GM18499 (cell line): ENCODE measurements around the gene SCG5.
"Not testable (repeated sequence)": the region's sequence is repeated elsewhere in the genome, so short reads cannot be mapped to it uniquely, and the experiment has no call there.

Experiments used
- ATAC-seq: cut with Tn5 transposase; IDR thresholded peaks from one replicate; pipeline ENCODE4 v1.9.1; 2021; ENCODE audit warnings: moderate number of reproducible peaks; ENCODE audit not compliant: insufficient read depth, unreplicated experiment

The SCG5 gene

DNA sequence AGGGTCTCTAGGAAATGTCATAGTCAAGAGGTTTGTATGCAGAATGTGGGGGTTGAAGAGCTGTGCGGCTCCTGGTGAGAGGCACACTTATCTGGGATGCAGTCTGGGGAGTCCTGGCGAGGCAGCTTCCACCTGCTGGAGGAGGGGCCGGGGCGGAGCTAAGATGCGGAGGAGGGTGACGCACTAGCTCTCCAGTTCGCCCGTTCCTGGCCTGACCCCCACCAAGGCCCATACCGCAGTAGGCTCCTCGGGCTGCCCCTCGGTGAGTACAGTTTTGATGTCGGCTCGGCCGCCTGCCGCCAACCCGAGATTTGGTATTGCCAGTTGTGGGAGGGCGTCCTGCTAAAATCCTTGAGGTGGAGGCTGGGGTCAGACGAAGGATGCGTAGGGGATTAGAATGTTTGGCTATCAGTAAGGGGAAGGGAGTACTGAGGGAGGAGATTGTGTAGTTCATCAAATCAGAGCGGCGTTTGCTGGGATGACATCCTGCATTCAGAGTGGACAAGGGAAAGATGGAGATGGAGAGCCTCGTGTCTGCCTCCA is at the start of gene SCG5:
SCG5 (plus strand) TSS at position 194 of the 543 bp plus-strand sequence. CDS start 1,883 bp downstream, outside the sequence.
- ATAC-seq = no peak

DNA sequence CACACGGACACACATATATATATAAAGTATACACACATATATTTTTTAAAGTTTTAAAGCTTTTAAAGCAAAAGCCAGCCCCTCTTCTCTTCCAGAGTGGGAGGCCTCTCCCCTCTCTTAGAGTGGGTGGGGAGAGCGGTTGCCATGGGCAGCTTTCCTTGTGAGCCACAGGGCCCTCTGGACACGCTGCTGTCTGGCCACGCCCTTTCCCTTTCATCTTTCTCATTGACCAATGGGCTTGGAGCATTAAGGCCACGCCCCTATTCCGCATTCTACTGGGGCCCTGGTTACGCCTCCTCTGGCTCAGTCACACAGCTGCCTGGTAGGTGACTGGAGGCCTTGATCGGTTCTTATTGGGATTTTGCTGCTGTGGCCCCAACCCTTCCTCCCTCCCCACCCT is 48.4 kb upstream of the SCG5 start, which contains the start of gene GOLGA8N:
GOLGA8N (plus strand) TSS at position 306 of the 400 bp plus-strand sequence.
- ATAC-seq = not testable (repeated sequence)

- not testable (repeated sequence) for ATAC-seq
These were observed 32.0 kb upstream of the SCG5 start for GRCh38 chr15:32609518-32609917.

DNA sequence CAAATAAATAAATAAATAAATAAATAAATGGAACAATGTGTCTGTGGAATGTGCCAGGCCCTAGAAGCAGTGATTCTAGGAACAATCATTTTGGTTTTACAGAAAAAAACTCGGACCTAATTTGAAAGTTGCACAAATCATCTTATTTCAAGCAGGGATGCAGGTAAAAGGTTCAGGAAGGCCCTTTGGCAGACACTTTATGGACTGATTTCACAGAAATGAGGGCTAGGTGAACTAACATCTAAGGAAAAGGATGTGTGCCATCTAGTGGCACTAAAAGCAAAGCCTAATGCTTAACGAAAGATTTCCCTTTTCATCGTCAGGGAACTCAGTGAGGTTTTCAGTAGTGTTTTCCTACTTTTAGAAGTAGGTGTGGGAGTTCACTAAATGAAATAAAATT is 30.8 kb upstream of the SCG5 start:
- not testable (repeated sequence) for ATAC-seq

- not testable (repeated sequence) for ATAC-seq
These were observed 26.8 kb upstream of the SCG5 start for GRCh38 chr15:32614712-32615050.

DNA sequence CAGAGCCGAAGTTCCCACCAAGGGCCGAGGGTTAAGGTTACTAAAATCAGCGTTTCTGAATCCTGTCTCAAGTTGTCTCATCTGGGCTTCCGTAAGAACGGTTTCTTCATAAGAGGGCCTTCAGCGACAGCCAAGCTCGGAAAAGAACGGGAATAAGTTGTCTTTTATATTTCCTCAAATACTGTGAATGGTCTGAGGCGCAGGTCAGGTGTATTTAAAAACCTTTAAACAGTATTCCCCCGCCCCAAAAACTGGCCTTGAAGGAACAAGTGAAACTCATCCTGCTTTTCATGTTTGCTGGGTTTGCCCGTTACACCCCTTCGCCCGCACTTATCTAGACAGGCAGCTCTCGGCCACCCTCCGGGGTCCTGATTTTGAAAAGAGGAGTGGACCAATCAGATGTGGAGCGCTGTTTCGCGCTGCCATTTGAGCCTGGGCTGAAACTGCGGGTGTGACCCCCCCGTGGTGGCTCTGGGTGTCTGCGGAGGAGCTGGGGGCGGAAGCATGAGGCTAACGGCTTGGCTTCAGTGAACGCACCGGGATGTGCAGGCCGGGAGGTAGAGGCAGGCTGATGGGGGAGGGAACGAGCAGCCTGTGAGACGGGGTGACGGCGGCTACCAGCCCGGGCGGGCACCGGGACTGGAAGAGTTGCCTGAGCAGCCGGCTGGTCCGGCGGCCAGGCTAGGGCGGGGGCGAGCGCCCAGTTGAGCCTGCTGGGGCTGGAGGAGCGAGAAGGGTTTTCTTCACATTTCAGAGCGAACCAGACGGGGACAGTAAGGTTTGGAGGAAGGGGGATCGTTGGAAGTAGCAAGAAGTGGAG is 26.2 kb upstream of the SCG5 start, which contains the start of gene ARHGAP11A:
ARHGAP11A (plus strand) TSS at position 454 of the 820 bp plus-strand sequence. CDS start 708 bp downstream, outside the sequence.
- ATAC-seq = peak; percentile 41

DNA sequence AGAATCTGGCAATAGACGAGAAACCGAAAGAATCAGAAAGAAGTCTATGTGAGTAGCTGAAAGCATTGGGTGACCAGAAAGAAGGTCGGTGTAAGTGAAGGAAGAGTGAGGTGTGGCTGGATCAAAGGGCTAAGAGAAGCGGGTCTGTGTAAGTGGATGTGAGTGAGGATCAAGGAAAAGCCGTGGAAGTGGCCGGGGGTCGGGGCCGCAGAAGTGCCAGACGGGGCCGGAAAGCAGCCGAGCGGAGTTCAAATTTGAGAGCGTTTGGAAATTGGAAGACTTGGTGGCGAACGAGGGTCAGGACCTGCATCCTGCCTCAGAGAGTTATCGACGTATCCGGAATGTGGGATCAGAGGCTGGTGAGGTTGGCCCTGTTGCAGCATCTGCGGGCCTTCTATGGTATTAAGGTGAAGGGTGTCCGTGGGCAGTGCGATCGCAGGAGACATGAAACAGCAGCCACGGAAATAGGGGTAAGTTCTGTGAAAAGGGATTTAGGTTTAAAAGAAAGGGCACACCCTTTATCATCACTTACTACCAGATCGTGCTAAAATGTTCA is 25.6 kb upstream of the SCG5 start:
- peak; percentile 10 for ATAC-seq

GRCh38 chr15:32636410-32636809 is 5.1 kb upstream of the SCG5 start:
- ATAC-seq = no peak

- ATAC-seq = no peak
These were observed 4.5 kb upstream of the SCG5 start for GRCh38 chr15:32636908-32637567.

DNA sequence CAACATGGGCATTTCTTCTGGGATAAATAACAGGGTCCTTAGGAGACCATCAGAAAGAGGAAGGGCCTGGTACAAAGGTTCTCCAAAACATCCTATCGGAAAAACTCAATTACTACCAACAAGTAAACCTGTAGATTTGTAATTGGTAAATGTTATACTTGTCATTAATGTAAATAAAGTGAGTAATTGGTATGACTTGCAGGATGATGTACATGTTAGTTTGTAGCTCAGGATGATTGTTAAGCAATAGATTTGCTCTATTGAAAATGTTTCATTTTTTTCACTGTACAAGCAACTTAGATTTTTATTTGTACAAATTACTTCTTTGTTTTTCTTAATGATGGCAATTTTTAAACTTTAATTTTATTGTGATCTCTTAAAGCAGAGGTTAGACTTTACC is 3.8 kb upstream of the SCG5 start:
- no peak for ATAC-seq

- no peak for ATAC-seq
These were observed 1.3 kb downstream of the SCG5 start for GRCh38 chr15:32642667-32643435.

DNA sequence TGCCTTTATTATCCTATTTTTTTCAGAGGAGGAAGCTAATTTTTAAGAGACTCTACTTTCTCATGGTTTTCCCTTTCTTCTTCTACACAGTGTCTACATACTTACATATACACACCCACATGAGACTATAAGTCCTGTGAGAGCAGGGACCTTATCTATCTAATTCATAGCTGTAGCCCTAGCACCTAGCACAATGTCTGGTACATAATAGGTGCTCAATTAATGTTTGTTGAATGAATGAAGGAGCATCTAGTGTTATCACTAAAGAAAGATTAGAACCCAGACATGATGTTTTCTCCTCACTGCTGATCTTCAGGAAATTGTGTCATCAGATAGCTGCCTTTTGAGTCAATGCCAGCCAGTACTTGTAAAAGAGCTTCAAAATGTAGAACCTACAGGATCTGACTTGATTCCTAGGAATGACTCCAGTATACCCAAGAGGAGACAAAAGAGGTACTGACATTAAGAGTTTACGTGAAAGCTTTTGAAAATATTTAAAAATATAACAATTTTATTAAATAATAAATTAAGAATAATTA is 2.5 kb downstream of the SCG5 start:
- no peak for ATAC-seq

DNA sequence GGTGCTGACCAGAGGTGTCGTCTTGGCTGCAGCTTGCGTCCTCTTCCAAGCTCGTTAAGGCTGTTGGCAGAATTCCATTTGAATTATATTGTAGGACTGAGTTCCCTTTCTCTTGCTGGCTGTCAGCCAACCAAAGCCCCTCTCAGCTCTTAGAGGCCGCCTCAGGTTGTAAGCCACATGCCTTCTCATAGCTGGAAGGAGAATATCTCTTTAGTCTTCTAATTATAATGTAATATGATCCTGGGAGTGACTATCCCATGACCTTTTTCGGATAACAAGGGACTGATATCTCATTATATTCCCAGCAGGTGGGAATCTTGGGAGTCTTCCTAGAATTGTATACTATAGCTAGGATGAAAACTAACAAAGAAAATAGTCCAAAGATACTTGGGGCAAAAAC is 4.8 kb downstream of the SCG5 start:
- ATAC-seq = no peak

- ATAC-seq = no peak
These were observed 7.8 kb downstream of the SCG5 start for GRCh38 chr15:32649342-32649741.

GRCh38 chr15:32651229-32651837 is 9.8 kb downstream of the SCG5 start:
- ATAC-seq = peak; percentile 63

DNA sequence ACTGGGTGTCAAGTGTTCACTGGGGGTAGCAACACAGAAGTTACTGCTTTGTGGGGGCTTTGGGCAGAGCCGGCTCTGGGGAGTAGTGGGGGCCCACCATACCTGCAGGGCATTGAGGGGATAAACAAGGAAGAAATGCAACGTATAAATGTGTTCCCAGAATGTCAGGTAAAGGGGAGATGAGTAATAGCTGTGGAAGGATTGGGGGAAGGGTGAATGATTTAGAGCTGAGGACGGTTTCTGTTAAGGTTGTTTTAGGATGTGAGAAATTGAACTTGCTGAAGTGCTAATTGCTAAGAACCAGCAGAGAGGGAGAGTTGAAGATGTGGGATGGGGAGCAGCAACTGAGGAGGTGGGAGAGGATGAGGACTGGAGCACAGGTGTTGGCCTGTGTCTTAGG is 10.7 kb downstream of the SCG5 start:
- ATAC-seq = no peak

GRCh38 chr15:32656091-32656490 is 14.6 kb downstream of the SCG5 start:
- no peak for ATAC-seq

GRCh38 chr15:32656496-32656895 is 15.0 kb downstream of the SCG5 start:
- no peak for ATAC-seq

GRCh38 chr15:32657198-32657883 is 15.8 kb downstream of the SCG5 start:
- ATAC-seq = peak; percentile 74
